Measurements from ENCODE around the gene ATAT1. TPM values are rescaled to one million over a fixed set of nuclear protein-coding genes. Genes with fewer than 3 reads are reported as not detected.

ATAT1 gene
- total RNA-seq, 1 experiment from 2014 or later: 13.1 TPM

- DNase-seq: no peak
- H3K4me3 ChIP-seq (ENCODE audit: insufficient read depth, low read depth, low read length): no peak overlapping the region
These were observed 55.1 kb downstream of the ATAT1 start for GRCh38 chr6:30681766-30682142.

GRCh38 chr6:30682143-30683117, 55.8 kb downstream of the ATAT1 start:
- peak; percentile 82 for DNase-seq
- Histone ChIP-seq H3K36me3 (replicated peaks; ENCODE audit: control insufficient read depth, insufficient read depth, low read length) (peaks cover 2% of the 10 kb centered on the region), H3K4me3 (ENCODE audit: insufficient read depth, low read depth, low read length) (peak overlapping the region; percentile 12; the same call in 1 of the 2 replicates), H3K27me3 (ENCODE audit: control insufficient read depth, insufficient read depth, low read length) (no peaks in the 10 kb centered on the region)

More at GRCh38 chr6:30681766-30682142, 55.1 kb downstream of the ATAT1 start:
- Histone ChIP-seq H3K27me3 (ENCODE audit: control insufficient read depth, insufficient read depth, low read length) (no peaks in the 10 kb centered on the region), H3K36me3 (replicated peaks; ENCODE audit: control insufficient read depth, insufficient read depth, low read length) (peaks cover 6% of the 10 kb centered on the region)

GRCh38 chr6:30683183-30683979, 56.7 kb downstream of the ATAT1 start:
- Histone ChIP-seq H3K36me3 (replicated peaks; ENCODE audit: control insufficient read depth, insufficient read depth, low read length) (peaks cover 2% of the 10 kb centered on the region), H3K4me3 (ENCODE audit: insufficient read depth, low read depth, low read length) (peak overlapping the region; percentile 45), H3K27me3 (ENCODE audit: control insufficient read depth, insufficient read depth, low read length) (no peaks in the 10 kb centered on the region)
- peak; percentile 64 for DNase-seq

- no peak for DNase-seq
- H3K27me3 ChIP-seq (ENCODE audit: control insufficient read depth, insufficient read depth, low read length): no peaks in the 10 kb centered on the region
These were observed 57.3 kb downstream of the ATAT1 start for GRCh38 chr6:30683980-30684338.

GRCh38 chr6:30684386-30685156, 57.9 kb downstream of the ATAT1 start:
- Histone ChIP-seq H3K27me3 (ENCODE audit: control insufficient read depth, insufficient read depth, low read length) (no peaks in the 10 kb centered on the region), H3K4me3 (ENCODE audit: insufficient read depth, low read depth, low read length) (peak overlapping the region; percentile 45), H3K36me3 (replicated peaks; ENCODE audit: control insufficient read depth, insufficient read depth, low read length) (no peaks in the 10 kb centered on the region; the same call in 1 of the 2 replicates)
- no peak for DNase-seq

More at GRCh38 chr6:30683980-30684338, 57.3 kb downstream of the ATAT1 start:
- Histone ChIP-seq H3K4me3 (ENCODE audit: insufficient read depth, low read depth, low read length) (peak overlapping the region; percentile 45), H3K36me3 (replicated peaks; ENCODE audit: control insufficient read depth, insufficient read depth, low read length) (no peaks in the 10 kb centered on the region; the same call in 1 of the 2 replicates)

- peak overlapping the region; percentile 86 for H3K4me3 ChIP-seq (ENCODE audit: insufficient read depth, low read depth, low read length)
- peak; percentile 64 for DNase-seq
- H3K27me3 ChIP-seq (ENCODE audit: control insufficient read depth, insufficient read depth, low read length): no peaks in the 10 kb centered on the region
- H3K36me3 ChIP-seq (replicated peaks; ENCODE audit: control insufficient read depth, insufficient read depth, low read length): no peaks in the 10 kb centered on the region; the same call in 1 of the 2 replicates
These were observed 58.7 kb downstream of the ATAT1 start for GRCh38 chr6:30685157-30686008.

- peak within 1 kb of the TSS; percentile 86 for H3K4me3 ChIP-seq (ENCODE audit: insufficient read depth, low read depth, low read length)
- H3K36me3 ChIP-seq (replicated peaks; ENCODE audit: control insufficient read depth, insufficient read depth, low read length): no peaks in the 10 kb centered on the region
- peak; percentile 93 for DNase-seq
- no peaks in the 10 kb centered on the region for H3K27me3 ChIP-seq (ENCODE audit: control insufficient read depth, insufficient read depth, low read length)
These were observed 59.6 kb downstream of the ATAT1 start, which contains the start of gene PPP1R18 for GRCh38 chr6:30686009-30686907. PPP1R18 (minus strand) TSS chr6:30686645; CDS start chr6:30686018, 627 bp downstream.

- H3K27me3 ChIP-seq (ENCODE audit: control insufficient read depth, insufficient read depth, low read length): no peaks in the 10 kb centered on the region
- H3K36me3 ChIP-seq (replicated peaks; ENCODE audit: control insufficient read depth, insufficient read depth, low read length): no peaks in the 10 kb centered on the region
- peak; percentile 95 for DNase-seq
These were observed 60.4 kb downstream of the ATAT1 start for GRCh38 chr6:30686908-30687658.

GRCh38 chr6:30687659-30688431, 61.2 kb downstream of the ATAT1 start:
- no peak for DNase-seq
- Histone ChIP-seq H3K36me3 (replicated peaks; ENCODE audit: control insufficient read depth, insufficient read depth, low read length) (no peaks in the 10 kb centered on the region), H3K4me3 (ENCODE audit: insufficient read depth, low read depth, low read length) (peak overlapping the region; percentile 86), H3K27me3 (ENCODE audit: control insufficient read depth, insufficient read depth, low read length) (no peaks in the 10 kb centered on the region)

More at GRCh38 chr6:30686908-30687658, 60.4 kb downstream of the ATAT1 start:
- peak overlapping the region; percentile 86 for H3K4me3 ChIP-seq (ENCODE audit: insufficient read depth, low read depth, low read length)

GRCh38 chr6:30688569-30688968, 61.9 kb downstream of the ATAT1 start:
- Histone ChIP-seq H3K36me3 (replicated peaks; ENCODE audit: control insufficient read depth, insufficient read depth, low read length) (no peaks in the 10 kb centered on the region), H3K4me3 (ENCODE audit: insufficient read depth, low read depth, low read length) (no peak overlapping the region), H3K27me3 (ENCODE audit: control insufficient read depth, insufficient read depth, low read length) (no peaks in the 10 kb centered on the region)
- no peak for DNase-seq

GRCh38 chr6:30689022-30689865, 62.6 kb downstream of the ATAT1 start:
- no peak for DNase-seq
- Histone ChIP-seq H3K4me3 (ENCODE audit: insufficient read depth, low read depth, low read length) (no peak overlapping the region), H3K36me3 (replicated peaks; ENCODE audit: control insufficient read depth, insufficient read depth, low read length) (no peaks in the 10 kb centered on the region), H3K27me3 (ENCODE audit: control insufficient read depth, insufficient read depth, low read length) (no peaks in the 10 kb centered on the region)

Measured in H7 (cell line).